Karpas-422 (cell line): ENCODE data around the gene DIP2B. TPM values are rescaled to one million over a fixed set of nuclear protein-coding genes. Genes with fewer than 3 reads are reported as not detected.
A peak's percentile ranks its signal among the peaks of the same experiment; 100 is the strongest.

Experiments
- DNase-seq: peaks from one replicate; pipeline ENCODE4 v3.0.0-alpha.2; 2015
- H2AFZ ChIP-seq: fragments of 200-600 bp; sonication (generic); 2 replicates; pipeline ENCODE4 v1.6.1; 2014; ENCODE audit warnings: antibody characterized with exemption, low read length, mixed read lengths
- H3K27ac ChIP-seq: fragments of 200-600 bp; sonication (generic); 2 replicates; pipeline ENCODE4 v1.5.1; 2014; ENCODE audit warnings: mild to moderate bottlenecking, low read length, moderate library complexity
- H3K27me3 ChIP-seq: fragments of 200-600 bp; sonication (generic); 2 replicates; pipeline ENCODE4 v1.6.1; 2014; ENCODE audit warnings: low read length, mixed read lengths
- H3K36me3 ChIP-seq: fragments of 200-600 bp; sonication (generic); 2 replicates; pipeline ENCODE4 v1.6.1; 2014; ENCODE audit warnings: low read length, mixed read lengths; ENCODE audit not compliant: insufficient read depth
- H3K4me1 ChIP-seq: fragments of 200-600 bp; sonication (generic); 2 replicates; pipeline ENCODE4 v1.6.1; 2014; ENCODE audit warnings: mild to moderate bottlenecking, low read length, mixed read lengths
- H3K4me2 ChIP-seq: fragments of 200-600 bp; sonication (generic); 2 replicates; pipeline ENCODE4 v1.6.1; 2014; ENCODE audit warnings: low read length, low read depth, mild to moderate bottlenecking; ENCODE audit not compliant: poor library complexity, severe bottlenecking
- H3K4me3 ChIP-seq: fragments of 200-600 bp; sonication (generic); 2 replicates; pipeline ENCODE4 v1.5.1; 2014; ENCODE audit warnings: mild to moderate bottlenecking, antibody characterized with exemption, low read length, mixed read lengths
- H3K79me2 ChIP-seq: fragments of 200-600 bp; sonication (generic); 2 replicates; pipeline ENCODE4 v1.6.1; 2014; ENCODE audit warnings: mild to moderate bottlenecking, low read length, mixed read lengths
- H3K9ac ChIP-seq: fragments of 200-600 bp; sonication (generic); 2 replicates; pipeline ENCODE4 v1.6.0; 2014; ENCODE audit warnings: low read length
- H3K9me2 ChIP-seq: fragments of 200-600 bp; sonication (generic), shearing (Covaris generic); replicated peaks from 2 replicates; pipeline ENCODE4 v1.6.0; 2014; ENCODE audit warnings: mild to moderate bottlenecking, low read length, moderate library complexity; ENCODE audit not compliant: insufficient read depth
- H3K9me3 ChIP-seq: fragments of 300-700, 200-600 bp; sonication (generic); 2 replicates; pipeline ENCODE4 v1.6.1; 2014; ENCODE audit warnings: low read length, mixed read lengths
- H4K20me1 ChIP-seq: fragments of 200-600 bp; sonication (generic); 2 replicates; pipeline ENCODE4 v1.6.1; 2014; ENCODE audit warnings: mild to moderate bottlenecking, antibody characterized with exemption, low read length, low read depth; ENCODE audit not compliant: insufficient read depth
- total RNA-seq: library from RNA; depleted of rRNA; stranded (reverse); fragments of >200 nt; shearing (Covaris generic); gene quantifications from 2 replicates; pipeline ENCODE4 v1.2.3, GENCODE V29; 2014; ENCODE audit warnings: low replicate concordance

Gene DIP2B
- total RNA-seq, 1 experiment from 2014 or later, result 37.5 TPM

- Histone ChIP-seq H3K9me2 (no peaks in the 10 kb centered on the region), H4K20me1 (no peaks in the 10 kb centered on the region), H3K9ac (no peak overlapping the region), H3K9me3 (no peaks in the 10 kb centered on the region), H3K36me3 (no peaks in the 10 kb centered on the region), H2AFZ (no peak overlapping the region), H3K79me2 (peaks cover 89% of the 10 kb centered on the region), H3K4me3 (no peak overlapping the region), H3K4me1 (peaks cover 40% of the 10 kb centered on the region), H3K27me3 (no peaks in the 10 kb centered on the region), H3K27ac (no peak overlapping the region), H3K4me2 (no peak overlapping the region)
- DNase-seq, result no peak
Measured at GRCh38 chr12:50615145-50615906, 110.5 kb downstream of the DIP2B start.

GRCh38 chr12:50615907-50616296 lies 111.1 kb downstream of the DIP2B start:
- no peak overlapping the region for H3K4me2 ChIP-seq
- no peaks in the 10 kb centered on the region for H4K20me1 ChIP-seq
- H3K9ac ChIP-seq, result no peak overlapping the region
- H2AFZ ChIP-seq, result no peak overlapping the region
- H3K27ac ChIP-seq, result peak overlapping the region; percentile 34
- peaks cover 93% of the 10 kb centered on the region for H3K79me2 ChIP-seq
- H3K4me3 ChIP-seq, result no peak overlapping the region
- H3K27me3 ChIP-seq, result no peaks in the 10 kb centered on the region
- H3K9me3 ChIP-seq, result no peaks in the 10 kb centered on the region
- no peaks in the 10 kb centered on the region for H3K9me2 ChIP-seq
- no peak for DNase-seq
- no peaks in the 10 kb centered on the region for H3K36me3 ChIP-seq
- peaks cover 46% of the 10 kb centered on the region for H3K4me1 ChIP-seq

GRCh38 chr12:50617657-50618056 lies 112.9 kb downstream of the DIP2B start:
- Histone ChIP-seq H4K20me1 (no peaks in the 10 kb centered on the region), H3K27ac (no peak overlapping the region), H3K4me2 (no peak overlapping the region), H3K9me3 (no peaks in the 10 kb centered on the region), H3K79me2 (peaks cover 95% of the 10 kb centered on the region), H3K9ac (no peak overlapping the region), H3K4me3 (no peak overlapping the region), H3K36me3 (no peaks in the 10 kb centered on the region), H3K9me2 (no peaks in the 10 kb centered on the region), H2AFZ (no peak overlapping the region), H3K27me3 (no peaks in the 10 kb centered on the region), H3K4me1 (peaks cover 59% of the 10 kb centered on the region)
- no peak for DNase-seq

- no peaks in the 10 kb centered on the region for H4K20me1 ChIP-seq
- no peaks in the 10 kb centered on the region for H3K9me2 ChIP-seq
- DNase-seq, result no peak
- no peak overlapping the region for H3K27ac ChIP-seq
- H3K4me1 ChIP-seq, result peaks cover 57% of the 10 kb centered on the region
- no peaks in the 10 kb centered on the region for H3K9me3 ChIP-seq
- H3K4me3 ChIP-seq, result no peak overlapping the region
- peaks cover 98% of the 10 kb centered on the region for H3K79me2 ChIP-seq
- H3K4me2 ChIP-seq, result no peak overlapping the region
- H3K9ac ChIP-seq, result no peak overlapping the region
- H3K36me3 ChIP-seq, result no peaks in the 10 kb centered on the region
- H3K27me3 ChIP-seq, result no peaks in the 10 kb centered on the region
- no peak overlapping the region for H2AFZ ChIP-seq
Measured at GRCh38 chr12:50618864-50619609, 114.3 kb downstream of the DIP2B start.

GRCh38 chr12:50619610-50619958 lies 114.8 kb downstream of the DIP2B start:
- Histone ChIP-seq H3K27me3 (no peaks in the 10 kb centered on the region), H3K9me2 (no peaks in the 10 kb centered on the region), H3K27ac (no peak overlapping the region), H3K9me3 (no peaks in the 10 kb centered on the region), H3K4me2 (no peak overlapping the region), H4K20me1 (no peaks in the 10 kb centered on the region), H2AFZ (no peak overlapping the region), H3K9ac (no peak overlapping the region), H3K4me3 (no peak overlapping the region), H3K4me1 (peaks cover 62% of the 10 kb centered on the region), H3K36me3 (no peaks in the 10 kb centered on the region), H3K79me2 (peaks cover 98% of the 10 kb centered on the region)
- no peak for DNase-seq

- Histone ChIP-seq H4K20me1 (no peaks in the 10 kb centered on the region), H3K36me3 (no peaks in the 10 kb centered on the region), H2AFZ (no peak overlapping the region), H3K9me3 (no peaks in the 10 kb centered on the region), H3K9ac (no peak overlapping the region), H3K4me1 (peaks cover 63% of the 10 kb centered on the region), H3K27ac (0 out of 2 replicates have a peak overlapping the region, but pooled peaks have one; percentile 33), H3K9me2 (no peaks in the 10 kb centered on the region), H3K27me3 (no peaks in the 10 kb centered on the region), H3K4me2 (no peak overlapping the region), H3K4me3 (no peak overlapping the region), H3K79me2 (peaks cover 98% of the 10 kb centered on the region)
- DNase-seq, result no peak
Measured at GRCh38 chr12:50620109-50620977, 115.6 kb downstream of the DIP2B start.

- Histone ChIP-seq H3K27ac (0 out of 2 replicates have a peak overlapping the region, but pooled peaks have one; percentile 33), H2AFZ (no peak overlapping the region), H4K20me1 (no peaks in the 10 kb centered on the region), H3K9me3 (no peaks in the 10 kb centered on the region), H3K9me2 (no peaks in the 10 kb centered on the region), H3K36me3 (no peaks in the 10 kb centered on the region), H3K4me2 (no peak overlapping the region), H3K9ac (no peak overlapping the region), H3K79me2 (peaks cover 98% of the 10 kb centered on the region), H3K4me1 (peaks cover 63% of the 10 kb centered on the region), H3K27me3 (no peaks in the 10 kb centered on the region), H3K4me3 (no peak overlapping the region)
- DNase-seq, result no peak
Measured at GRCh38 chr12:50620978-50621360, 116.2 kb downstream of the DIP2B start.
